HUES64 (cell line): ENCODE data around the gene PYROXD2.

Source experiments
- H3K27ac ChIP-seq: 2 replicates; pipeline ENCODE4 v1.7.0; 2013; ENCODE audit warnings: low read depth, low read length, inconsistent platforms
- H3K27me3 ChIP-seq: 2 replicates; pipeline ENCODE4 v1.6.1; 2013; ENCODE audit warnings: mild to moderate bottlenecking, low read length; ENCODE audit not compliant: insufficient read depth
- H3K36me3 ChIP-seq: 2 replicates; pipeline ENCODE4 v1.6.1; 2013; ENCODE audit warnings: mild to moderate bottlenecking, low read length; ENCODE audit not compliant: insufficient read depth
- H3K4me1 ChIP-seq: 2 replicates; pipeline ENCODE4 v1.6.1; 2013; ENCODE audit warnings: mild to moderate bottlenecking, low read length, moderate library complexity; ENCODE audit not compliant: insufficient read depth
- H3K4me3 ChIP-seq: 2 replicates; pipeline ENCODE4 v1.5.1; 2013; ENCODE audit warnings: mild to moderate bottlenecking, low read length, moderate library complexity
- H3K9ac ChIP-seq: 2 replicates; pipeline ENCODE4 v1.6.1; 2013; ENCODE audit warnings: mild to moderate bottlenecking, low read depth, low read length
- H3K9me3 ChIP-seq: 2 replicates; pipeline ENCODE4 v1.6.1; 2013; ENCODE audit warnings: low read depth, low read length; ENCODE audit not compliant: insufficient read depth
- WGBS: fragments of 150-250, 120-280 bp; methylation state at CpG from one replicate; pipeline ENCODE4 v1.1.7; 2013; ENCODE audit warnings: missing lambda C conversion rate; 5-methylcytosine and 5-hydroxymethylcytosine counted together

PYROXD2 gene

DNA sequence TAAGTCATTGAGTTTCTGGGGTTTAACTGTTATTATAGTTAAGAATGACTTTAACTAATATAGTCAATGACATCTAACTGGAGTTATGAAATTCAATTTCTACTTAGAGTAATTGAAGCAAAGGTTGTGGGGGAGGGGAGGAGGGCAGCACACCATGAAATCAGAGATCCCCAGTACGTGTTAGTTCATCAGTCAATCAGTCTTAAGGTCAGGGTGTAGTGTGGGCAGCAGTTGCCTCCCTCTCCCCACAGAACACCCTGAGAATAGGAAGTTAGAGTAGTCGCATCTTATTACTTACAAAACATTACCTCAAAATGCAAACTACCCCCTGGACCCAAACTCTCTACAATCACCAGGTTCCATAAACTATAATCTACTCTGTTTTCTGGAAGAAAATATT is 38.7 kb upstream of the PYROXD2 start:
- no peak overlapping the region for H3K27ac ChIP-seq
- no peak overlapping the region for H3K4me3 ChIP-seq
- 88% methylated on average over 1 of the region's 2 CpGs for WGBS
- H3K4me1 ChIP-seq: peaks cover 23% of the 10 kb centered on the region
- H3K9me3 ChIP-seq: no peaks in the 10 kb centered on the region
- no peaks in the 10 kb centered on the region for H3K36me3 ChIP-seq
- H3K27me3 ChIP-seq: no peaks in the 10 kb centered on the region
- no peak overlapping the region for H3K9ac ChIP-seq

DNA sequence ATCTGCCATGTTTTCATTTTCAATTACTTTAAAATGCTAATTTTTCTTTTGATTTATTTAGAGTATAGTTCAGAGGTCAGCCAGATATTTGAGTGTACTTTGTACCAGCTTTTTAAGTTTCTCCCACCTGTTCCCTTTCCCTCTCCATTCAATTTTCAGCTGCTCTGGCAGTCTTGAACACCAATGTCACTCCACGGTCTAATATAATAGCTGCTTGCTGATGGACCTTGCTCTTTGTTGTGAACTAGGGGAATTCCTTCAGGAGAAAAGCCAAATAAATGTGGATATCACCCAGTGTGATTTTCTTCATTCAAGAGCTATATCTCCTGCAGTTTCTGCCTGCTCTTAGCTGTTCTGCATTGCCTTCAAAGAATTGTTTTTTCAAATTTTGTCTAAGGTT is 35.6 kb upstream of the PYROXD2 start:
- Histone ChIP-seq H3K9ac (no peak overlapping the region), H3K27me3 (no peaks in the 10 kb centered on the region), H3K4me1 (peaks cover under 1% of the 10 kb centered on the region; the same call in 1 of the 2 replicates), H3K9me3 (no peaks in the 10 kb centered on the region), H3K36me3 (no peaks in the 10 kb centered on the region), H3K4me3 (no peak overlapping the region), H3K27ac (no peak overlapping the region)
- WGBS: 92% methylated on average over 1 of the region's 1 CpG

DNA sequence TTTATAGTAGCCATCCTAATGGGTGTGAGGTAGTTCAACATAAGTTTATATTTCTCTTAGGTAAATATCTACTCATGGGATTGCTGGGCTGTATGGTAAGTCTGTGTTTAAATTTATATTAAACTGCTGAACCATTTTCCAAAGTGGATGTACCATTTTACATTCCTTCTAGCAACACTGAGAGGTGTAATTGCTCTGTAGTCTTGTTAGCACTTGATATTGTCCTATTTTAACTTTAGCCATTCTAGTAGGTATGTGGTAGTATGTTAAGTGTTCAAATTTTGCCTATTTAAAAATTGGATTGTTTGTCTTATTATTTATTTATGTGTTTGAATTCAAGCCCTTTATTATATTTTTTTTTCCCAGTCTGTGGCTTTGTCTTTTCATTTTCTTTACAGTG is 34.3 kb upstream of the PYROXD2 start:
- H3K27me3 ChIP-seq: no peaks in the 10 kb centered on the region
- H3K36me3 ChIP-seq: peaks cover 10% of the 10 kb centered on the region
- no peaks in the 10 kb centered on the region for H3K9me3 ChIP-seq
- H3K4me3 ChIP-seq: no peak overlapping the region
- H3K4me1 ChIP-seq: no peaks in the 10 kb centered on the region
- no peak overlapping the region for H3K9ac ChIP-seq
- no peak overlapping the region for H3K27ac ChIP-seq

DNA sequence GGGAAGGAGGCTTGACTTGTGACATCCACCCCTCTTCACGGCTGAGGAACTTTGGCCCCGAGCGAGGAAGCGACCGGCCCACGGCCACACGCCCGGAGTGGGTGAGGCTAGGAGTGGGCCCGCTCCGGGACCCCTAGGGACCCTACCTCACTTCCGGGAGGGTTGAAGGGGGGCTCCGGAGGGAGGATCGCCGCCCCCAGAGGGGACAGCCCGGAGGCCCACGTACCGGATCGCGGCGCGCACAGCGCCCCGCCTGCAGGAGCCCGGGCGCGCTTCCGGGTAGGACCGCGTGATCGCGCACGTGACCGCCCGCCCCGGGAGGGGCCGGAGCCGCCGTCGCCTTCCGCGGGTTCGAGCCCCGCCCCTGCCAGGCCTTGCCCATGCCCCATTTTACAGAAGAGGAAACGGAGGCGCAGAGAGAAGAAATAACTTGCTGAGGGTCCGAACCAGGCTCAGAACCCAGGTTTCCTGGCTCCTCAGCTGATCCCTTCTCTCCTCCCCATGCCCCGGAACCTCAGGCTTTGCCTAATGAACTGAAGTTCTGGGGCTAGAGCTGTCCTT is 31.8 kb upstream of the PYROXD2 start, which contains the start of gene HPS1:
Gene HPS1, minus strand, starts transcription at position 275 of the 561 bp plus-strand sequence. CDS start 3,695 bp downstream, outside the sequence.
- H3K4me3 ChIP-seq: peak within 1 kb of the TSS; percentile 80
- H3K36me3 ChIP-seq: peaks cover 34% of the 10 kb centered on the region
- H3K27me3 ChIP-seq: no peaks in the 10 kb centered on the region
- WGBS: 3% methylated on average over 47 of the region's 47 CpGs
- H3K9me3 ChIP-seq: no peaks in the 10 kb centered on the region
- H3K27ac ChIP-seq: peak within 1 kb of the TSS; percentile 62
- H3K4me1 ChIP-seq: no peaks in the 10 kb centered on the region
- H3K9ac ChIP-seq: peak within 1 kb of the TSS; percentile 87

DNA sequence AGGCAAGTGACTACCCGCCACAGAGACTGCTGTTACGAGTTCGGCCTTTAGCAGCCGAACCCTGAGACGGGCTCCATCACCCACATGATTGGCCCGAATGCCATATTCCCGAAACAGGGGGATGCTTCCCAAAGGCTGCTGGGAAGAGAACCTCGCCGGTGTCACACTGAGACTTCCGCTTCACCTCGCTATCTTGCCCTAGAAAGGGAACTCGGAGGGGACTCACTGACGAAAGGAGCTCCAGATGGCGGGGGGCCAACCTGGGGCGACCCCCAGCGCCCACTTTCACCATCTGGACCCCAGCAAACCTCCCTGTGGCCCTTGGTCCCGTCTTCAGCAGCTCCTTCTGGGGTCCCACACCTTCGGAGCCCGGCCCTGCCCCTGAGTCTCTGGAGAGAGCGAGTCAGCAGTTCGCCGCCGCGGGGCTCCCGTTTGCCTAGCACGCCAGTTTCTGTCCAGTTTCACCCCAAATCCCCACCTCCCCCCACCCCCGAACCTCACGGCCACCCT is 31.2 kb upstream of the PYROXD2 start:
- 13% methylated on average over 28 of the region's 28 CpGs for WGBS
- peak overlapping the region; percentile 80 for H3K4me3 ChIP-seq
- no peaks in the 10 kb centered on the region for H3K4me1 ChIP-seq
- peaks cover 39% of the 10 kb centered on the region for H3K36me3 ChIP-seq
- H3K9me3 ChIP-seq: no peaks in the 10 kb centered on the region
- peak overlapping the region; percentile 87 for H3K9ac ChIP-seq
- H3K27ac ChIP-seq: peak overlapping the region; percentile 62
- no peaks in the 10 kb centered on the region for H3K27me3 ChIP-seq

DNA sequence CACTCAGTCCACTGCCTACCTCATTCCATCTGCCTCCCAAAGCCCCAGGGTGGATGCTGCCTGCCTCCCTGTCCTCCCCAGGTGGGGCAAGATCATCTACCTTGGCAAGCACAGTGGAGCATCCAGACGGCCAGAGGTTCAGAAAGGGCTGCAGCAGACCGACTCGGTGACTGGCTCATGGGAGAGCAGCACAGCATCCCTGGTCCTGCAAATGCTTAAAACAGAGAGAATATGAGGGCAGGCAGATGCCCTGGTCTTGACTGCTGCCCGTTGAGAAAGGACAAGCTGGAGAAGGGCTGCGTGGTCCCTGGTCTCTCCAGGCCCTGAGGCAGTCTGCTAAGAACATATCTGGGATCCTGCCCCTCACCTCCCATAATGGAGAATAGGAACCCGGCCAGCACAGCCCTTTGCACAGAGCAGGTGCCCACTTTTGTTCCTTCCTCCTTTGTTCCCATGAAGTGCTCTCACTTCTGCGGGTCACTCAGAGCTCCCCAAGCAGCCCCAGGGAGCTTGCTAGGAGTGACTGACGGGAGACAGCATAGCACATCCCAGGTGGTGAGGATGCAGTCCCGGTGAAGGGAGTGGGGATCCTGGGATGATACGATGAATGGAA is 30.3 kb upstream of the PYROXD2 start:
- no peaks in the 10 kb centered on the region for H3K9me3 ChIP-seq
- no peak overlapping the region for H3K9ac ChIP-seq
- H3K4me3 ChIP-seq: peak overlapping the region; percentile 80; the same call in 1 of the 2 replicates
- peaks cover 48% of the 10 kb centered on the region for H3K36me3 ChIP-seq
- H3K27ac ChIP-seq: no peak overlapping the region
- WGBS: 91% methylated on average over 10 of the region's 10 CpGs
- no peaks in the 10 kb centered on the region for H3K27me3 ChIP-seq
- H3K4me1 ChIP-seq: no peaks in the 10 kb centered on the region

DNA sequence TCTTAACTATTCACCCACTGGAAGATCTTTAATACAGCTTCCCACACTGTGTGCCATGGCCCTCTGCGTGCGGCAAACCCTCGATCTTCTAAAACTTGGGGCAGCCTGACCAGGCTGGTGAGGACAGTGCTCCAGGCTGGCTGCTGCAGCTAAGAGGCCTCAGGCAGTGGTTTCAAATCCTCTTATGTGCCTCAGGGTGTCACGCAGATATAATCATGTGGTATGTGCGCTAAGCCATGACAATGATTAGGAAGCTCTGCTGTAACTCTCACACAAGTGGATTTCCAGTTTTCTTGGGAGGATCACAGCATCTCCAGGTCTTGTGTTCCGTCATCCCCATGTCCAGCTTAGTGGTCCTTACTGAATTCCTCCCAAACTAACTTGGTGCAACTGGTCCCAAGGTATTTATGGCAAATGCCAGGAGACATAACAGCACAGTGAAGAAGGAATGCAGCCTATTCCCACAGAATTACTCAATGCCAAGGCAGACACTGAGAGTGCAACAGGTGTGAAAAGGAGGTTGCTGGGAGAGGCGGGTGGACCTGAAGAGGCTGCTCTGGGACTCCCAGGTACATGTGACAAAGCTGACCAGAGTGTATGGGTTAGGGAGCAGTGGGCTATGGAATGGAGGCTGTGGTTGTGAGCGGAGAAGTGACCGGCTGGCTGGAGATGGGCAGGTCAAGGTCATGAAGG is 29.5 kb upstream of the PYROXD2 start:
- H3K4me1 ChIP-seq: no peaks in the 10 kb centered on the region
- no peaks in the 10 kb centered on the region for H3K27me3 ChIP-seq
- H3K4me3 ChIP-seq: no peak overlapping the region
- 93% methylated on average over 9 of the region's 9 CpGs for whole genome bisulfite sequencing
- H3K9me3 ChIP-seq: no peaks in the 10 kb centered on the region
- no peak overlapping the region for H3K9ac ChIP-seq
- no peak overlapping the region for H3K27ac ChIP-seq
- peaks cover 57% of the 10 kb centered on the region for H3K36me3 ChIP-seq

DNA sequence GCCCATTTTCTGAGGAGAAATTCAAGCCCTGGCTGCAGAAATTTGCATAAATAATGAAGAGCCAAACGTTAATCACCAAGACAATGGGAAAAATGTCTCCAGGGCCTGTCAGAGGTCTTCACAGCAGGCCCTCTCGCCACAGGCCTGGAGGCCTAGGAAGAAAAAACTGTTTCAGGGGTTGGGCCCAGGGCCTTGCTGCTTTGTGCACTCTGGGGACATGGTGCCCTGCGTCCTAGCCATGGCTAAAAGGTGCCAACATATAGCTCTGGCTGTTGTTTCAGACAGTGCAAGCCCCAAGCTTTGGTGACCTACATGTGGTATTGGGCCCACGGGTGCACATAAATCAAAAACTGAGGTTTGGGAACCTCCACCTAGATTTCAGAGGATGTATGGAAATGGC is 23.7 kb upstream of the PYROXD2 start:
- Histone ChIP-seq H3K4me3 (no peak overlapping the region), H3K27ac (no peak overlapping the region), H3K36me3 (peaks cover 75% of the 10 kb centered on the region), H3K9ac (no peak overlapping the region), H3K4me1 (no peaks in the 10 kb centered on the region), H3K27me3 (no peaks in the 10 kb centered on the region), H3K9me3 (no peaks in the 10 kb centered on the region; the same call in 1 of the 2 replicates)
- 78% methylated on average over 4 of the region's 4 CpGs for WGBS

DNA sequence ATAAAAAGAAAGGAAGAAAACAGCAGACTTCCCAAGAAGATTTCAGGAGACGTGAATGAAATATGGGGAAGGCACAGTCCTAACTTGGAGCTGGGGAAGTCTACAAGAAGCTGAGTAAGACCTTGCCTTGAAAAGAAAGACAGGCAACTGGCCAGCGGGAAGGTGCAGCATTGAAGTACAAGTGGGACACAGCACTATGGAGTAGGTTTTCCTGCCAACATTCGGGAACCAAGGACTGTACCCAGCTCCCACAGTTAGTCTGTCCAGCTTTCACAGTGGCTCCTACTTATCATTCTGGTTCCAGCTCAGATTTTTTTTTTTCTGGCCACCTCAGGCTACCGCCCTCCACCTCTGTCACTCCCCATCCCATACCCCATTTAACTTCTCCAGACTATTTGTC is 21.7 kb upstream of the PYROXD2 start:
- Histone ChIP-seq H3K27ac (no peak overlapping the region), H3K9me3 (peaks cover 16% of the 10 kb centered on the region), H3K36me3 (peaks cover 76% of the 10 kb centered on the region), H3K9ac (no peak overlapping the region), H3K27me3 (no peaks in the 10 kb centered on the region), H3K4me1 (no peaks in the 10 kb centered on the region), H3K4me3 (no peak overlapping the region)
- WGBS: 91% methylated on average over 4 of the region's 4 CpGs

DNA sequence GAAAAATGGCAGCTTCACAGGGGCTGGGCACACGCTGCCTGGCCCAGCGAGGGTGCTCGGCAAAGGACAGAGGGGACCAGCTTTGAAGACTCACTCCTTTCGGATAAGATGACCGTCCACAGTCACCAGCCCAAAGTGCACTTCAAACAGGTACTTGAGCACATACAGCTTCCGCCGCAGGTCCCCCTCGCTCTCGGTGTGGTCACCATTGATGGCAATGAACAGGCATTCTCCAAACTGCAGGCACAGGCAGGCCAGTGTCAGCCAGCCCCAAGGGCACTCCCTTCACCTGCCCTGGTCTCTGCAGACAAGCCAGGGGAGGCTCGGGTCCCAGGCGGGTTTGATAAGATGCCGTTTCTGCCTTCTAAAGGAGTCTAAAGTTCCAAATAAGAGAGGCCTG is 20.2 kb upstream of the PYROXD2 start:
- H3K27me3 ChIP-seq: no peaks in the 10 kb centered on the region
- H3K4me3 ChIP-seq: no peak overlapping the region
- H3K9me3 ChIP-seq: peaks cover 21% of the 10 kb centered on the region
- peaks cover 76% of the 10 kb centered on the region for H3K36me3 ChIP-seq
- 96% methylated on average over 12 of the region's 12 CpGs for WGBS
- no peaks in the 10 kb centered on the region for H3K4me1 ChIP-seq
- H3K27ac ChIP-seq: no peak overlapping the region
- H3K9ac ChIP-seq: no peak overlapping the region
